Liver (tissue), 9 donors: ENCODE results near the gene XYLT1. TPM values are rescaled to one million over a fixed set of nuclear protein-coding genes. Genes with fewer than 3 reads are reported as not detected.

Source experiments
- DNase-seq: peaks from one replicate; pipeline ENCODE4 v3.0.0-alpha.2; 2017; ENCODE audit warnings: low spot score
- H3K27ac ChIP-seq, 2 donors: one replicate each; pipeline ENCODE4 v1.7.0; 2013; ENCODE audit warnings: inconsistent platforms in 2 of 2, low read length in 2 of 2, control low read depth in 1 of 2, low read depth in 1 of 2, mild to moderate bottlenecking in 1 of 2
- H3K27me3 ChIP-seq, 4 donors: one replicate each; pipeline versions ENCODE4 v1.6.1 to v1.7.0; 2013; ENCODE audit warnings: low read length in 3 of 4, inconsistent platforms in 1 of 4, mild to moderate bottlenecking in 1 of 4, moderate library complexity in 1 of 4; ENCODE audit not compliant: control insufficient read depth in 4 of 4, insufficient read depth in 4 of 4
- H3K36me3 ChIP-seq, 4 donors: one replicate each; pipeline versions ENCODE4 v1.6.1 to v1.7.0; 2013; ENCODE audit warnings: low read length in 3 of 4, mild to moderate bottlenecking in 3 of 4, low read depth in 1 of 4, moderate library complexity in 1 of 4; ENCODE audit not compliant: control insufficient read depth in 4 of 4, insufficient read depth in 3 of 4
- H3K4me1 ChIP-seq, 4 donors: one replicate each; pipeline versions ENCODE4 v1.6.1 to v1.7.0; 2013; ENCODE audit warnings: low read length in 3 of 4, mild to moderate bottlenecking in 3 of 4, moderate library complexity in 1 of 4; ENCODE audit not compliant: control insufficient read depth in 4 of 4, insufficient read depth in 4 of 4
- H3K4me3 ChIP-seq, 3 donors: one replicate each; pipeline versions ENCODE4 v1.6.1 to v1.7.0; 2013; ENCODE audit warnings: low read length in 3 of 3, control low read depth in 1 of 3, low read depth in 1 of 3, mild to moderate bottlenecking in 1 of 3
- H3K9ac ChIP-seq, 2 donors: one replicate each; pipeline ENCODE4 v1.7.0; 2013; ENCODE audit warnings: low read length in 2 of 2, mild to moderate bottlenecking in 2 of 2, moderate library complexity in 2 of 2, control low read depth in 1 of 2, low read depth in 1 of 2
- H3K9me3 ChIP-seq, 4 donors: one replicate each; pipeline versions ENCODE4 v1.6.1 to v1.7.0; 2013; ENCODE audit warnings: low read length in 3 of 4; ENCODE audit not compliant: control insufficient read depth in 4 of 4
- CTCF ChIP-seq: fragments of 150-350 bp; IDR thresholded peaks from 2 replicates; pipeline ENCODE4 v1.5.1; 2017; ENCODE audit warnings: improper control_type of control experiment, low read depth, low read length; ENCODE audit not compliant: missing input control
- EGR1 ChIP-seq, 2 donors: IDR thresholded peaks; 2 replicates each; pipeline ENCODE4 v1.6.1; 2016 to 2018; ENCODE audit warnings: antibody characterized with exemption in 2 of 2, low read depth in 2 of 2
- FOXA1 ChIP-seq: IDR thresholded peaks from 2 replicates; pipeline ENCODE4 v1.6.1; 2016; ENCODE audit warnings: antibody characterized with exemption
- FOXA2 ChIP-seq: IDR thresholded peaks from 2 replicates; pipeline ENCODE4 v1.6.1; 2016; ENCODE audit warnings: antibody characterized with exemption
- GABPA ChIP-seq, 2 donors: IDR thresholded peaks in 1 of 2; conservative IDR thresholded peaks in 1 of 2; 2 replicates each; pipeline ENCODE4 v1.6.1; 2016; ENCODE audit warnings: antibody characterized with exemption in 2 of 2, mild to moderate bottlenecking in 1 of 2, moderate library complexity in 1 of 2
- HNF4A ChIP-seq, 2 donors: conservative IDR thresholded peaks; 2 replicates each; pipeline ENCODE4 v1.6.1; 2016; ENCODE audit warnings: antibody characterized with exemption in 2 of 2, mild to moderate bottlenecking in 2 of 2
- JUND ChIP-seq, 2 donors: IDR thresholded peaks; 2 replicates each; pipeline ENCODE4 v1.6.1; 2016; ENCODE audit warnings: antibody characterized with exemption in 2 of 2
- NR2F2 ChIP-seq: IDR thresholded peaks from 2 replicates; pipeline ENCODE4 v1.6.1; 2016; ENCODE audit warnings: antibody characterized with exemption
- REST ChIP-seq: IDR thresholded peaks from 2 replicates; pipeline ENCODE4 v1.6.1; 2016; ENCODE audit warnings: antibody characterized with exemption, mild to moderate bottlenecking
- RXRA ChIP-seq, 2 donors: IDR thresholded peaks; 2 replicates each; pipeline ENCODE4 v1.6.1; 2017 to 2018; ENCODE audit warnings: antibody characterized with exemption in 2 of 2, mild to moderate bottlenecking in 1 of 2
- SP1 ChIP-seq: IDR thresholded peaks from 2 replicates; pipeline ENCODE4 v1.6.1; 2018; ENCODE audit warnings: antibody characterized with exemption, mild to moderate bottlenecking
- YY1 ChIP-seq: IDR thresholded peaks from 2 replicates; pipeline ENCODE4 v1.6.1; 2016; ENCODE audit warnings: antibody characterized with exemption, mild to moderate bottlenecking
- ZBTB33 ChIP-seq: IDR thresholded peaks from 2 replicates; pipeline ENCODE4 v1.6.1; 2016; ENCODE audit warnings: antibody characterized with exemption
- WGBS: extraction: QIAGEN DNeasy Blood & Tissue Kit; methylation state at CpG from one replicate; pipeline ENCODE4 v1.1.7; 2013; 5-methylcytosine and 5-hydroxymethylcytosine counted together
- polyA plus RNA-seq, 2 donors: library from polyadenylated mRNA; stranded (reverse) in 1 of 2; unstranded in 1 of 2; fragments of 200-250 nt in 1 of 2; fragments of >200 nt in 1 of 2; fragmentation: Nextera tagmentation in 1 of 2; extraction: Ambion mirVana in 1 of 2; gene quantifications; one replicate each; pipeline versions ENCODE4 v1.2.1 to v1.2.3, GENCODE V29; 2013 to 2015
- total RNA-seq, 2 donors: library from RNA; depleted of rRNA; stranded (reverse); fragments of >200 nt; gene quantifications; one replicate each; pipeline ENCODE4 v1.2.3, GENCODE V29; 2014
- TF ChIP-seq, protein P1 (sequence below): IDR thresholded peaks from 2 replicates; pipeline ENCODE4 v1.6.1; 2016; ENCODE audit warnings: antibody characterized with exemption
- donor health status: healthy.
- donor health status: healthy.
- donor health status: healthy.
- donor health status: healthy.
- donor health status: healthy.

Gene XYLT1
- total and polyA plus RNA-seq, 4 donors, result 0.25 to 2.3 (median 0.53) TPM

- no peak for DNase-seq
- WGBS, result 85% methylated on average over 6 of the region's 6 CpGs
- Histone ChIP-seq H3K9ac (no peak overlapping the region), H3K4me1 (no peaks in the 10 kb centered on the region), H3K27me3 (no peaks in the 10 kb centered on the region), H3K27ac (no peak overlapping the region), H3K4me3 (no peak overlapping the region), H3K36me3 (no peaks in the 10 kb centered on the region), H3K9me3 (no peaks in the 10 kb centered on the region)
- TF ChIP-seq HNF4A (conservative IDR thresholded peaks at IDR 0.05) (no peak), GABPA (IDR thresholded peaks at IDR 0.05 in 1 of 2, conservative IDR thresholded peaks at IDR 0.05 in 1 of 2) (no peak), CTCF (no peak), FOXA1 (no peak), YY1 (no peak)
- TF ChIP-seq, protein P1, sequence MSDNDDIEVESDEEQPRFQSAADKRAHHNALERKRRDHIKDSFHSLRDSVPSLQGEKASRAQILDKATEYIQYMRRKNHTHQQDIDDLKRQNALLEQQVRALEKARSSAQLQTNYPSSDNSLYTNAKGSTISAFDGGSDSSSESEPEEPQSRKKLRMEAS, result no peak
These were observed 339.4 kb downstream of the XYLT1 start for GRCh38 chr16:17131351-17131750.

- Histone ChIP-seq H3K36me3 (no peaks in the 10 kb centered on the region), H3K27ac (no peak overlapping the region), H3K9ac (no peak overlapping the region), H3K27me3 (no peaks in the 10 kb centered on the region), H3K4me3 (no peak overlapping the region), H3K4me1 (no peaks in the 10 kb centered on the region), H3K9me3 (no peaks in the 10 kb centered on the region)
- 69% methylated on average over 6 of the region's 6 CpGs for WGBS
- TF ChIP-seq RXRA (IDR thresholded peaks at IDR 0.05) (no peak), REST (no peak), FOXA2 (no peak)
- no peak for DNase-seq
These were observed 340.0 kb downstream of the XYLT1 start for GRCh38 chr16:17130733-17131132.

- H3K36me3 ChIP-seq, result no peaks in the 10 kb centered on the region
- 81% methylated on average over 5 of the region's 5 CpGs for WGBS
- no peak for TF ChIP-seq REST
- no peak for TF ChIP-seq NR2F2
- no peak for TF ChIP-seq YY1
- TF ChIP-seq EGR1 (IDR thresholded peaks at IDR 0.05; ENCODE audit: low read depth in 2 of 2), result no peak
- no peak for TF ChIP-seq CTCF
- no peak for TF ChIP-seq JUND (IDR thresholded peaks at IDR 0.05)
- TF ChIP-seq FOXA1, result no peak
- no peak for TF ChIP-seq GABPA (IDR thresholded peaks at IDR 0.05 in 1 of 2, conservative IDR thresholded peaks at IDR 0.05 in 1 of 2)
- TF ChIP-seq SP1, result no peak
- TF ChIP-seq ZBTB33, result no peak
These were observed 340.8 kb downstream of the XYLT1 start for GRCh38 chr16:17129971-17130370.

More at GRCh38 chr16:17129971-17130370, 340.8 kb downstream of the XYLT1 start:
- no peaks in the 10 kb centered on the region for H3K4me1 ChIP-seq
- no peaks in the 10 kb centered on the region for H3K9me3 ChIP-seq
- no peak overlapping the region for H3K27ac ChIP-seq
- H3K9ac ChIP-seq, result no peak overlapping the region
- no peaks in the 10 kb centered on the region for H3K27me3 ChIP-seq
- no peak for DNase-seq
- no peak overlapping the region for H3K4me3 ChIP-seq
